GM19351 (cell line): ENCODE data around the gene NFATC1.

Source experiments
- ATAC-seq: cut with Tn5 transposase; IDR thresholded peaks from one replicate; pipeline ENCODE4 v1.9.1; 2021; ENCODE audit warnings: mild to moderate bottlenecking, moderate library complexity; ENCODE audit not compliant: unreplicated experiment

Gene NFATC1

DNA sequence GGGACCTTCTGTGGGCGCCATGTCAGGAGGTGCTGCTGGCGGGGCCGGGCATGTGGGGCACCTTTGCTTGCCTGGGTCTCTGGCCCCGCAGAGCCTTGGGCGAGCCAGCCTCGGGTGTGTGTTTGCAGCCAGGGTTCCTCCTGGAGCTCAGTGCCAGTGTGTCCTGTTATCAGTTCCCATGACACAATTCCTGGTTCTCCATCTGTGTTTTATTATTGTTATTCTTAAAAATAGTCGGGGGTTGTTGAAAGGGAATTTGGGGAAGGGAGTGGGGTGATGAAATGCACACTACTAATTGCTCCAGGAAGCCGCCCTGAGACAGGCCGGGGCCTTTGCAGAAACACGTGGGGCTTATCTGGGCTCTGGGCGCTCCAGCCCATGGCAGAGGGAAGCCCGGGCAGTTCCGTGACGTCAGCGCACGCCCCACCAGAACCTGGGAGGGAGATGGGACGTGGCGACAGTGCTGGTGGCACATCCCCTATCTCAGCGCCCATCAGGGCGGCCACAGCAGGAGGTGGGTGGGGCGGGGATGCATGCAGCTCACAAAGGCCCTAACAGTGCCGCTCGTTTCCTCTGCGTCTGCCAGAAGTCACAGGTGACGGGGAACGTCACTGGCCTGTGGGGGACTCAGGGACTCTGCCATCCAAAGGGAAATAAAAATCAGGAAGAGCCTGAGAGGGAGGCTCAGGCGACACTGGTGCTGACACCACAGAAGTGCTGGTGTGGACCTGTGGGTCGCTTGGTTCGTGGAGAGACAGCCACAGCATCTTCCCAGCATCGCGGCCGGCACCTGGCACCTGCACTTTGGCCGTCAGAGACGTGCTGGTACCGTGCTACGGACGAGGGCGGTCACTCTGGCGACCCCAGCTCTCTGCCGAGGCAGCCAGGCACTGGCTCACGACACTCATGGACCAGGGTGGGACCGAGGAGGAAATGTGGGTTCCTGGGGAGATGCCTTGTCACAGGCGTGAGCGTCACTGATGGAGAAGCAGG is 131.0 kb downstream of the NFATC1 start:
- ATAC-seq, result no peak

- no peak for ATAC-seq
These were observed 132.1 kb downstream of the NFATC1 start for GRCh38 chr18:79527656-79528315.

DNA sequence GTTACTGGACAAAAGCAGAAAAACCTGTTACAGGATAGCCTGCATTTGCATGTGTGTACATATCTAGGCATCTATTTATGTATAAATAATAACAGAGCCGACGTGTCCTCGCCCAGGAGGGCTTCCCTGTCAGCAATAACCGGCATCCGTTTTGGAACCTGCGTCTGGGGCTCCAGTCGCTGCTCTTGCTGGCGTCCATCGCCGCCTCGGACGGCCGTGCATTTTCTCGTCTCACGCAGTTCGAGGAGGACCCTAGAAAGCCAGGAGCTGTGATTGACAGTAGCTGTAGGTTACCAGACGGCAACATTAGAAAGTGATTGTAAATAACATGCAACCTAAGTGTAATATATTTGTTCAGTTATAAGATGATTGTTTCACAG is 132.6 kb downstream of the NFATC1 start:
- ATAC-seq, result no peak

GRCh38 chr18:79528846-79529245 is 133.1 kb downstream of the NFATC1 start:
- peak; percentile 29 for ATAC-seq

GRCh38 chr18:79529296-79529695 is 133.6 kb downstream of the NFATC1 start:
- no peak for ATAC-seq

DNA sequence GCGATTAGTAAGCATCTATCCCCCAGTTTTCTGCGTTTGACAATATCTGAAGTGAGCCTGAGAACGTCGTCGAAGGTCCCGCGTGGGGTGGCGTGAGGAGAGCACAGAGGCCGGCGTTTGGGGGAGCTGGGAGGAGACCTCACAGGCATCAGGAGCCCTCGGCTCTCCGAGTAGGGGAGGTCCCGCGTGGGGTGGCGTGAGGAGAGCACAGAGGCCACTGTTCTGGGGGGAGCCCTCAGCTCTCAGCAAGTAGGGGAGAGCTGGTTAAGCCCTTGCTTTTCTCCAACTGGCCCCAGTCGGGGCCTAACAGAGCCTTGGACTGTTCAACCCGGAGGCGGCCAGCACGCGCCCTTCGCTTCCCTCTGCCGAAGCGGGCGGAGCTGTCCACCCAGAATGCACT is 134.3 kb downstream of the NFATC1 start:
- no peak for ATAC-seq

DNA sequence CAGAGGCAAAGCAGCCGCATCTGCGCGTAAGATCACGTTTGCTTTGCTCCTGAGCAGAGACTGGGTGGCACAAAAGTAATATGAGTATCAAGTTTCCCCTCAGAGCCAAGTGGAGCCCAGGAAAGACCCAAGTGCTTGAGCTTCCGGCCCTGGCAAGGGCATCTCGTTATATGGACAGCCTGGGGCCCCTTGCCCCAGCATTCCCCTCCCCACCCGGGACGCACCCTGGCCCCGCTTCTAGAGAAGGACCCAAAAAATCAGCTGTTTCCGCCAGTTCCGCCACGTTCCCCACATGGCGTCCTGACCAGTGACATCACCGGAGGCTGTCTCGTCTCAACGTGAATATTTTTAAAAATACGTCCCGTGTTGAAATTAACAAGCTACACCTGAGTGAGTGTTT is 135.1 kb downstream of the NFATC1 start:
- ATAC-seq, result no peak

- no peak for ATAC-seq
These were observed 135.7 kb downstream of the NFATC1 start for GRCh38 chr18:79531386-79531785.

DNA sequence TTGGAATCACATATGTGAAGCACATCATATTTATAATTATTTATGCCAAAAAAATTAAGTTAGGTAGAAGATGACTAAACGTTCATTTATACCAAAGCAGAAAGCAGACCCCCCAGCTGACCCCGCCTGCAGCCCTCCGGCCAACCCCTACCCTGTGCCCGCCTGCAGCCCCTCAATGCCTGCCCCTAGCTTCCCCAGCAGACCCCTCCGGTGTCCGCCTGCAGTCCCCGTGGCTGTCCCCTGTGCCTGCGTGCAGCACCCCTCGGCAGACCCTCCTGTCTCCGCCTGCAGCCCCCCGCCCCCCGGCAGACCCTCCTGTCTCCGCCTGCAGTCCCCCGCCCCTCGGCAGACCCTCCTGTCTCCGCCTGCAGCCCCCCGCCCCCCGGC is 136.2 kb downstream of the NFATC1 start:
- no peak for ATAC-seq

GRCh38 chr18:79532313-79533007 is 136.7 kb downstream of the NFATC1 start:
- no peak for ATAC-seq

- no peak for ATAC-seq
These were observed 137.4 kb downstream of the NFATC1 start for GRCh38 chr18:79533146-79533545.

- no peak for ATAC-seq
These were observed 137.9 kb downstream of the NFATC1 start for GRCh38 chr18:79533591-79533990.

DNA sequence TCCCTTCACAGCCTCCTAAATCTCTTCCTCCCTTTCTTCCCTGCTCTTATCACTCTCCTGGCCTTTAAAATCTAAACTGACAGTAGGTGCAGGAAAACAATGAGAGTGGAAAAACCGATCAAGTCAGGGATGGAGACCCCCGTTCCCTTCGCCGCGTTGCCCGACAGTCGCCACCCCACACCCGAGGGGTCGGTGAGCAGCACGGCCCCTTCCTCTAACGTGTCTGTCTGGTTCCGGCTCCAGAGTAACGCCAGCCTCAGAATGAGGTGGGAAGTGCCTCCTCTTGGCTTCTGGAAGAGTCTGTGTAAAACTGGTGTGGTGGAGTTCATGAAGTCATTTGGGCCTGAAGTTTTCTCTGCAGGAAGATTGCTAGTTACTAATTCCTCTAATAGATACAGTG is 138.6 kb downstream of the NFATC1 start:
- ATAC-seq, result no peak

DNA sequence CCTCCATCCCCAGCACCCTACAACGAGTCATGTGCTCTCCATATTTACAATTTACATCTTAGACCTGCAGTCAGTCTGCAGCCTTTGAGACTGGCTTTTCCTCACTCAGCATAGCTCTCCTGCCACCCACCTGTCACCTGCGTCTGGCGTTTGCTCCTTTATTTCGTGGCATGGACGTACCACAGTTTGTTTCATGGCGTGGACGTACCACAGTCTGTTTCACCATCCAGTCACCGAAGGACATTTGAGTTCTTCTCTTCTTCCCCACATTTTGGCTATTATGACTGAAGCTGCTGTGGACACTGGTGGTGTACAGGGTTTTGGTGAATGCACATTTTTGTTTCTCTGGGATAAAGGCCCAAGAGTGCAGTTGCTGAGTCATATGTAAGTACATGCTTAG is 142.0 kb downstream of the NFATC1 start:
- ATAC-seq, result no peak

- no peak for ATAC-seq
These were observed 142.9 kb downstream of the NFATC1 start for GRCh38 chr18:79538635-79539034.

GRCh38 chr18:79540161-79540903 is 144.6 kb downstream of the NFATC1 start:
- no peak for ATAC-seq

DNA sequence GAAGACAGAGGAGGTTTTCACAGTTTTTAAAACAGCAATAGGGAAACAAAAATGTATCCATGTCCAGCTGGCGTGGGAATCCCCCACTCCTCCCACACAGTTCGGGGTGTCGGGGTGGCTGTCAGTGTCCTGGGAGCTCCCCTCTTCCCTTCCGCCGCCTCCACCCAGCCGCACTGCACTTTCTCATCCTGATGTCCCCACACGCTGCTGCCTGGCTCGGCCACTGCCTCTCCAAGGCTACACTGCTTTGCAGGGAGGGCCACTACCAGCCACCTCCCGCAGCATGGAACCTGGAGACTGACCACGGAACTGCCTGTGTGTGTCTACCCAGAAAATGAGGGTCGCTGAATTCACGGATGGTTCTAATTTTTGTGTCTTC is 145.2 kb downstream of the NFATC1 start:
- no peak for ATAC-seq

DNA sequence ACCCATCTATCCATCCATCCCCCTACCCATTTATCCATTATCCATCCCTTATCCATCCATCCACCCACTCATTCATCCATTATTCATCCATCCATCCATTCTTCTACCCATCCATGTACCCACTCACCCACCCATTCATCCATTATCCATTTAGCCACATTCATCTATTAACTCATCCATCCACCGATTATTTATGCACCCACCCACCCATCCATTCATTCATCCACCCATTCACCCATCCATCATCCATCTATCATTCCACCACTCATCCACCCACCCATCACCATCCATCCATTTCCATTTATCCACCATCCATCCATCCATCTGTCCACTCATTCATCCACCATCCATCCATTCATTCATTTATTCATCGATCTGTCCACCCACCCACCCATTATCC is 146.5 kb downstream of the NFATC1 start:
- no peak for ATAC-seq

DNA sequence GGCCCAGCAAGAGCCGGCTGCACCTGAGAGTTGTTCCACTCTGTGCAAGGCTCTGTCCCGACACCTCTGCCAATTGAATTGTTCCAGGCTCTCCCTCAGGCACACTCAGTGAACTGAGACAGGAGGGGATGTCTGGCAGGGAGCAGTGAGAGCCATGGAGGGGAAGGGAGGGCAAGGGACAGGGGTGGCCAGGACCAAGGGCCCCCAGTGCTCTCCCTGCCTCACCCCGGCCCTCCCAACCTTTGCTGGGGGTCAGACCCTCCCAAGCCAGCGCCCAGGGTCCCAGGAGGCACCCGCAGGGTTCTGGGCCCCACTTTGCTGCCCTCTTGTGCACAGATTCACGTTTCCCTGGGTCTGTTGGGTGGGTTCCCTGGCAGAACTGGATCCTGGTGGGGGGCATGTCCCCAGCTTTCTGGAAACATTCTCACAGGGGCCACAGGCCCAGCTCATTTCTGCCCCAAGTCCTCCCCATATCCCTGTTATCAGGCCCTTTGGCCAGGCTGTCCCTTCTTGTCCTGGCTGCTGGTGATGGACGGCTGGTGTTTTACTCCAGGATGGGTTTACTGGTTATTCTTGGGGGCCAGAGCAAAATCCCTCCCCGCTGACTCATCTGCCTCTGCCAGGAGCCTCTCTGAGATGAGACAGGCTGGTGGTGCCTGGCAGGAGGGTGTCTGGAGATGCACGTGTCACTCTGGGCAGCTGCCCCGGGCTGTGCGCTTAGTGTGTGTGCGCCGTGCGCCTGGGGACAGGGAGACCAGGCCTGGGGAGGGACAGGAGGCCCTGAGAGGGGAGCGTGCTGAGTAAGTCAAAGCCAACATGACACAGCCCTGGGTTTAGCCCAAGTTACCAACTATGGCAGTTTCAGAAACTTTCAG is 147.4 kb downstream of the NFATC1 start:
- ATAC-seq, result no peak

- ATAC-seq, result no peak
These were observed 148.2 kb downstream of the NFATC1 start for GRCh38 chr18:79543861-79544385.
